IMR-90 (cell line): Measurements from ENCODE around the gene AKAP8L. TPM values are rescaled to one million over a fixed set of nuclear protein-coding genes. Genes with fewer than 3 reads are reported as not detected.

ENCODE experiments used
- ATAC-seq: fragments of 200-7000 bp; cut with Tn5 transposase; 2 replicates; pipeline ENCODE4 v1.9.1; 2020; ENCODE audit warnings: low read depth, mild to moderate bottlenecking, moderate library complexity
- BruUV-seq: library from RNA; stranded (reverse); fragments of 400-500 nt; replicated peaks from 2 replicates; lab custom pipeline; 2021; lab: Mats Ljungman, UMichigan
- CTCF ChIA-PET: fragments of 300-600 bp; formaldehyde crosslinking; extraction: SDS; loops from one replicate; lab custom pipeline; 2021; ENCODE audit warnings: antibody characterized with exemption; lab: Yijun Ruan, JAX
- POLR2A ChIA-PET: fragments of 300-600 bp; sonication (Branson Sonifier 250); formaldehyde crosslinking; loops from one replicate; lab custom pipeline; 2022; ENCODE audit warnings: antibody characterized with exemption; ENCODE audit not compliant: unreplicated experiment; lab: Charles Lee
- DNase-seq: peaks from one replicate; pipeline ENCODE4 v3.0.0; 2013
- H2AFZ ChIP-seq: replicated peaks from 2 replicates; pipeline ENCODE3; 2013; ENCODE audit warnings: low read length, mild to moderate bottlenecking; ENCODE audit not compliant: poor library complexity
- H2AK5ac ChIP-seq: 2 replicates; pipeline ENCODE4 v1.6.1; 2013; ENCODE audit warnings: low read depth, low read length, inconsistent platforms
- H2AK9ac ChIP-seq: replicated peaks from 2 replicates; pipeline ENCODE3; 2013; ENCODE audit warnings: mild to moderate bottlenecking, low read depth, low read length, moderate library complexity; ENCODE audit not compliant: poor library complexity
- H2BK120ac ChIP-seq: 2 replicates; pipeline ENCODE4 v1.6.1; 2013; ENCODE audit warnings: low read depth, low read length, inconsistent platforms
- H2BK15ac ChIP-seq: 3 replicates; pipeline ENCODE4 v1.6.1; 2013; ENCODE audit warnings: low read depth, low read length, inconsistent platforms
- H2BK20ac ChIP-seq: 2 replicates; pipeline ENCODE4 v1.6.1; 2013; ENCODE audit warnings: low read depth, mild to moderate bottlenecking, inconsistent platforms, low read length, moderate library complexity
- H2BK5ac ChIP-seq: 2 replicates; pipeline ENCODE4 v1.6.1; 2013; ENCODE audit warnings: mild to moderate bottlenecking, low read depth, low read length, inconsistent platforms; ENCODE audit not compliant: poor library complexity, severe bottlenecking
- H3K14ac ChIP-seq: replicated peaks from 2 replicates; pipeline ENCODE4 v1.6.1; 2013; ENCODE audit warnings: low read depth, low read length, inconsistent platforms
- H3K18ac ChIP-seq: 2 replicates; pipeline ENCODE4 v1.6.1; 2013; ENCODE audit warnings: low read depth, low read length, control low read depth
- H3K23ac ChIP-seq: 2 replicates; pipeline ENCODE4 v1.6.1; 2013; ENCODE audit warnings: low read depth, low read length, inconsistent platforms
- H3K27ac ChIP-seq: 2 replicates; pipeline ENCODE4 v1.5.1; 2013; ENCODE audit warnings: mild to moderate bottlenecking, control low read depth, low read length; ENCODE audit not compliant: insufficient read depth
- H3K27me3 ChIP-seq: 2 replicates; pipeline ENCODE4 v1.6.1; 2013; ENCODE audit warnings: low read length; ENCODE audit not compliant: control insufficient read depth, insufficient read depth
- H3K36me3 ChIP-seq: 2 replicates; pipeline ENCODE4 v1.6.1; 2013; ENCODE audit warnings: low read length, mixed read lengths; ENCODE audit not compliant: control insufficient read depth, insufficient read depth
- H3K4ac ChIP-seq: 2 replicates; pipeline ENCODE4 v1.6.1; 2013; ENCODE audit warnings: low read depth, low read length, inconsistent platforms
- H3K4me1 ChIP-seq: 2 replicates; pipeline ENCODE4 v1.6.1; 2013; ENCODE audit warnings: low read length, mixed read lengths; ENCODE audit not compliant: control insufficient read depth, insufficient read depth
- H3K4me2 ChIP-seq: 2 replicates; pipeline ENCODE4 v1.6.1; 2013; ENCODE audit warnings: low read depth, mild to moderate bottlenecking, control low read depth, low read length, moderate library complexity
- H3K4me3 ChIP-seq: 2 replicates; pipeline ENCODE4 v1.5.1; 2013; ENCODE audit warnings: low read depth, mild to moderate bottlenecking, control low read depth, low read length, moderate library complexity; ENCODE audit not compliant: insufficient read depth
- H3K56ac ChIP-seq: 2 replicates; pipeline ENCODE4 v1.6.1; 2013; ENCODE audit warnings: low read length, inconsistent platforms; ENCODE audit not compliant: insufficient read depth; ENCODE audit errors: extremely low read depth
- H3K79me1 ChIP-seq, 2 experiments: 2 replicates each; pipeline ENCODE4 v1.6.1; 2013; ENCODE audit warnings: low read length in 2 of 2, inconsistent platforms in 1 of 2, low read depth in 1 of 2
- H3K9ac ChIP-seq: 2 replicates; pipeline ENCODE4 v1.6.1; 2013; ENCODE audit warnings: low read depth, low read length, control low read depth
- H3K9me1 ChIP-seq: 2 replicates; pipeline ENCODE4 v1.6.1; 2013; ENCODE audit warnings: low read length, inconsistent platforms; ENCODE audit not compliant: insufficient read depth
- H3K9me3 ChIP-seq: 2 replicates; pipeline ENCODE4 v1.6.1; 2013; ENCODE audit warnings: low read length; ENCODE audit not compliant: control insufficient read depth, insufficient read depth
- H4K20me1 ChIP-seq: 2 replicates; pipeline ENCODE4 v1.6.1; 2013; ENCODE audit warnings: low read length, inconsistent platforms; ENCODE audit not compliant: insufficient read depth
- H4K5ac ChIP-seq: 2 replicates; pipeline ENCODE4 v1.6.1; 2013; ENCODE audit warnings: mild to moderate bottlenecking, low read depth, low read length, control low read depth
- H4K8ac ChIP-seq, 2 experiments: 2 replicates each; pipeline ENCODE4 v1.6.1; 2013; ENCODE audit warnings: low read depth in 2 of 2, low read length in 2 of 2, control low read depth in 1 of 2, inconsistent platforms in 1 of 2
- H4K91ac ChIP-seq: 2 replicates; pipeline ENCODE4 v1.6.1; 2013; ENCODE audit warnings: low read depth, low read length, inconsistent platforms; ENCODE audit not compliant: insufficient read depth
- BHLHE40 ChIP-seq: fragments of 150-350 bp; IDR thresholded peaks from 2 replicates; pipeline ENCODE4 v1.6.1; 2016; ENCODE audit warnings: mild to moderate bottlenecking, low read depth, low read length
- CEBPB ChIP-seq: IDR thresholded peaks from 2 replicates; pipeline ENCODE4 v1.6.1; 2012; ENCODE audit warnings: low read depth, low read length, improper control_type of control experiment
- CHD1 ChIP-seq: IDR thresholded peaks from 2 replicates; pipeline ENCODE4 v1.6.1; 2012; ENCODE audit warnings: low read depth, low read length, improper control_type of control experiment
- FOS ChIP-seq: fragments of 150-350 bp; IDR thresholded peaks from 2 replicates; pipeline ENCODE4 v1.6.1; 2016; ENCODE audit warnings: low read depth, low read length
- MAFK ChIP-seq: IDR thresholded peaks from 2 replicates; pipeline ENCODE4 v1.6.1; 2012; ENCODE audit warnings: low read depth, low read length, improper control_type of control experiment
- MAZ ChIP-seq: IDR thresholded peaks from 2 replicates; pipeline ENCODE4 v1.6.1; 2012; ENCODE audit warnings: low read depth, mild to moderate bottlenecking, low read length, improper control_type of control experiment, moderate library complexity, borderline replicate concordance
- MXI1 ChIP-seq: IDR thresholded peaks from 2 replicates; pipeline ENCODE4 v1.6.1; 2012; ENCODE audit warnings: low read depth, mild to moderate bottlenecking, low read length, moderate library complexity, borderline replicate concordance
- NFE2L2 ChIP-seq: fragments of 150-350 bp; IDR thresholded peaks from 2 replicates; pipeline ENCODE4 v1.6.1; 2016; ENCODE audit warnings: low read depth, mild to moderate bottlenecking, low read length
- POLR2A ChIP-seq: IDR thresholded peaks from 2 replicates; pipeline ENCODE4 v1.6.1; 2012; ENCODE audit warnings: mild to moderate bottlenecking, low read depth, low read length
- RAD21 ChIP-seq: IDR thresholded peaks from 2 replicates; pipeline ENCODE4 v1.6.1; 2012; ENCODE audit warnings: low read length, improper control_type of control experiment
- RCOR1 ChIP-seq: IDR thresholded peaks from 2 replicates; pipeline ENCODE4 v1.6.1; 2012; ENCODE audit warnings: mild to moderate bottlenecking, low read length, improper control_type of control experiment; ENCODE audit not compliant: insufficient replicate concordance
- SMC3 ChIP-seq: fragments of 150-350 bp; IDR thresholded peaks from 2 replicates; pipeline ENCODE4 v1.6.1; 2016; ENCODE audit warnings: low read depth, mild to moderate bottlenecking, antibody characterized with exemption, low read length, moderate library complexity
- WGBS, 2 experiments: methylation state at CpG; one replicate each; pipeline versions ENCODE4 v1.1.5 to v1.1.7; 2013; ENCODE audit warnings: missing lambda C conversion rate in 2 of 2; ENCODE audit not compliant: insufficient read length in 1 of 2; ENCODE audit errors: extremely low coverage in 2 of 2; 5-methylcytosine and 5-hydroxymethylcytosine counted together
- dilution Hi-C: fragments of 300-500 bp; cut with HindIII; formaldehyde crosslinking; loops from one replicate; pipeline ENCODE4 v1.14.3; 2018; ENCODE audit warnings: low sequenced_read_pairs; ENCODE audit not compliant: unreplicated experiment
- in situ Hi-C: fragments of 300-500 bp; cut with MboI; formaldehyde crosslinking; loops from 3 replicates; pipeline ENCODE4 v1.14.3; 2019; ENCODE audit warnings: low sequenced_read_pairs, inconsistent platforms, mixed read lengths
- intact Hi-C: fragments of 100-400 bp; cut with micrococcal nuclease; formaldehyde crosslinking; loops from 2 replicates; pipeline ENCODE4 v1.10.0; 2022
- polyA plus RNA-seq, 3 experiments: library from polyadenylated mRNA; depleted of rRNA; stranded (reverse); fragments of >200 nt; gene quantifications; 2 replicates each; pipeline ENCODE4 v1.2.3, GENCODE V29; 2012; ENCODE audit warnings: low replicate concordance in 1 of 3
- total RNA-seq: library from RNA; depleted of rRNA; stranded (reverse); fragments of >200 nt; gene quantifications from 2 replicates; pipeline ENCODE4 v1.2.3, GENCODE V29; 2012
- TF ChIP-seq, protein P1 (sequence below): fragments of 150-350 bp; IDR thresholded peaks from 2 replicates; pipeline ENCODE4 v1.6.1; 2017; ENCODE audit warnings: mild to moderate bottlenecking, antibody characterized with exemption, low read length, low read depth
- TF ChIP-seq, protein P2 (sequence below): conservative IDR thresholded peaks from 2 replicates; pipeline ENCODE4 v1.5.1; 2012; ENCODE audit warnings: mild to moderate bottlenecking, low read depth, low read length, improper control_type of control experiment
- TF ChIP-seq, protein P3 (sequence below): fragments of 150-350 bp; IDR thresholded peaks from 2 replicates; pipeline ENCODE4 v1.6.1; 2016; ENCODE audit warnings: low read depth, mild to moderate bottlenecking, low read length, moderate library complexity, borderline replicate concordance

Gene AKAP8L
- total and polyA plus RNA-seq, 2 of the 4 experiments (the other 2 are of a cell fraction), result 43.1 to 44.6 TPM

DNA sequence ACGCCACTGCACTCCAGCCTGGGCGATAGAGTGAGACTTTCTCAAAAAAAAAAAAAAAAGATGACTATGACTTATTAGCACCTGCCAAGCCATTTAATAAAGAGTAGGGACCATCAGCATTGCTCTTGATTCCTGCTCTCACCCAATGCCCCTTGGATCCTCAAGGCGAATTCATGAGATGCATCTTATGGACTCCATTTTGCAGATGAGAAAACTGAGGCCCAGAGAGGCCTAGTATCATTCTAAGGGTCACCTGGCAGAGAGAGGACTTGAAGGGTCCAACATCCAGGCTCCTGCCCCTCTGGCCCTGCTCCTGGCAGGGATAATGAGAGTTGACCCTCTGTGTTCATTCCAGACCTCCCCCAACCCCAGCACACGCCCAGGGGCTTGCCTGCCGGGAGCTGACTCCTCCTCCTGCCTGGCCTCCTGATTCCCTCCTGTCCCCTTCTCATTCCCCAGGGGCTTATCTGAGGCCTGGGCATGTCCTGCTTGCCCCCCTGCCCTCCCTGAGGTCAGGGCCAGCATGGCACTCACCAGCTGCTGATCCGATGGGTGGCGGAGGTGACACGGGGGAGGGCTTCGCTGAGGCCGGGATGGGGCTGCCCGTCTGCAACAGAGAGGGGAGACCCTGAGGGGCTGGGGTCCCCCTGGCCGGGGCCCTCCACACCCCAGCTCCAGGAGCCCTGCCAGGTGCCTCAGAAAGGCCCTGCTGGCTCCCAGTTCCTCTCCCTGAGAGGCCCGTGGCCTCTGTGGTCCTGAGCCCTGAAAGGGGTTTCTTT lies 23.5 kb upstream of the AKAP8L start:
- Histone ChIP-seq H2BK20ac (no peak overlapping the region), H3K4me1 (peaks cover 4% of the 10 kb centered on the region; the same call in 1 of the 2 replicates), H4K8ac (no peak overlapping the region), H4K20me1 (no peaks in the 10 kb centered on the region), H2AK9ac (peak overlapping the region; percentile 19), H3K9me3 (no peaks in the 10 kb centered on the region), H3K18ac (no peak overlapping the region), H2AFZ (no peak overlapping the region), H3K36me3 (peaks cover 3% of the 10 kb centered on the region; the same call in 1 of the 2 replicates), H3K56ac (no peak overlapping the region), H3K4me2 (no peak overlapping the region), H3K23ac (no peak overlapping the region), H3K4ac (no peak overlapping the region), H2BK5ac (no peak overlapping the region), H4K5ac (no peak overlapping the region), H2BK15ac (no peak overlapping the region), H2BK120ac (no peak overlapping the region), H4K91ac (no peak overlapping the region), H3K14ac (no peak overlapping the region), H3K9me1 (no peaks in the 10 kb centered on the region), H3K9ac (no peak overlapping the region), H3K79me1 (no peaks in the 10 kb centered on the region; a peak in 1 of 4 replicates), H3K4me3 (no peak overlapping the region), H2AK5ac (no peak overlapping the region), H3K27ac (no peak overlapping the region), H3K27me3 (no peaks in the 10 kb centered on the region)
- no peak for DNase-seq
- CTCF ChIA-PET, result no interaction called here
- intact Hi-C loops (no loop called here), in situ Hi-C loops (loop anchor here (25.0 kb wide), 1 partner anchor 880 kb away; the partner anchor contains the start of gene NDUFB7), dilution Hi-C loops (no loop called here)
- ATAC-seq, result no peak
- no TSS peak for BruUV-seq
- WGBS, 2 experiments, result 69% methylated on average over 2 of the region's 13 CpGs; no CpG with 5 or more reads in 1 of the 2 experiments
- POLR2A ChIA-PET, result no interaction called here
- TF ChIP-seq MXI1 (no peak), FOS (no peak), BHLHE40 (no peak), SMC3 (no peak), CHD1 (no peak), POLR2A (no peak), RAD21 (no peak), MAZ (no peak), MAFK (no peak), NFE2L2 (no peak), CEBPB (no peak), RCOR1 (no peak)
- TF ChIP-seq, protein P1, sequence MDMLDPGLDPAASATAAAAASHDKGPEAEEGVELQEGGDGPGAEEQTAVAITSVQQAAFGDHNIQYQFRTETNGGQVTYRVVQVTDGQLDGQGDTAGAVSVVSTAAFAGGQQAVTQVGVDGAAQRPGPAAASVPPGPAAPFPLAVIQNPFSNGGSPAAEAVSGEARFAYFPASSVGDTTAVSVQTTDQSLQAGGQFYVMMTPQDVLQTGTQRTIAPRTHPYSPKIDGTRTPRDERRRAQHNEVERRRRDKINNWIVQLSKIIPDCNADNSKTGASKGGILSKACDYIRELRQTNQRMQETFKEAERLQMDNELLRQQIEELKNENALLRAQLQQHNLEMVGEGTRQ, result no peak
- TF ChIP-seq, protein P2, sequence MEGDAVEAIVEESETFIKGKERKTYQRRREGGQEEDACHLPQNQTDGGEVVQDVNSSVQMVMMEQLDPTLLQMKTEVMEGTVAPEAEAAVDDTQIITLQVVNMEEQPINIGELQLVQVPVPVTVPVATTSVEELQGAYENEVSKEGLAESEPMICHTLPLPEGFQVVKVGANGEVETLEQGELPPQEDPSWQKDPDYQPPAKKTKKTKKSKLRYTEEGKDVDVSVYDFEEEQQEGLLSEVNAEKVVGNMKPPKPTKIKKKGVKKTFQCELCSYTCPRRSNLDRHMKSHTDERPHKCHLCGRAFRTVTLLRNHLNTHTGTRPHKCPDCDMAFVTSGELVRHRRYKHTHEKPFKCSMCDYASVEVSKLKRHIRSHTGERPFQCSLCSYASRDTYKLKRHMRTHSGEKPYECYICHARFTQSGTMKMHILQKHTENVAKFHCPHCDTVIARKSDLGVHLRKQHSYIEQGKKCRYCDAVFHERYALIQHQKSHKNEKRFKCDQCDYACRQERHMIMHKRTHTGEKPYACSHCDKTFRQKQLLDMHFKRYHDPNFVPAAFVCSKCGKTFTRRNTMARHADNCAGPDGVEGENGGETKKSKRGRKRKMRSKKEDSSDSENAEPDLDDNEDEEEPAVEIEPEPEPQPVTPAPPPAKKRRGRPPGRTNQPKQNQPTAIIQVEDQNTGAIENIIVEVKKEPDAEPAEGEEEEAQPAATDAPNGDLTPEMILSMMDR, result no peak
- TF ChIP-seq, protein P3, sequence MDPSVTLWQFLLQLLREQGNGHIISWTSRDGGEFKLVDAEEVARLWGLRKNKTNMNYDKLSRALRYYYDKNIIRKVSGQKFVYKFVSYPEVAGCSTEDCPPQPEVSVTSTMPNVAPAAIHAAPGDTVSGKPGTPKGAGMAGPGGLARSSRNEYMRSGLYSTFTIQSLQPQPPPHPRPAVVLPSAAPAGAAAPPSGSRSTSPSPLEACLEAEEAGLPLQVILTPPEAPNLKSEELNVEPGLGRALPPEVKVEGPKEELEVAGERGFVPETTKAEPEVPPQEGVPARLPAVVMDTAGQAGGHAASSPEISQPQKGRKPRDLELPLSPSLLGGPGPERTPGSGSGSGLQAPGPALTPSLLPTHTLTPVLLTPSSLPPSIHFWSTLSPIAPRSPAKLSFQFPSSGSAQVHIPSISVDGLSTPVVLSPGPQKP, result no peak
